Bone marrow (tissue), 2 donors: Measurements from ENCODE around the gene LAS1L.
"Not testable (repeated sequence)": the region's sequence is repeated elsewhere in the genome, so short reads cannot be mapped to it uniquely, and the experiment has no call there.

Source experiments
- DNase-seq, 2 donors: peaks; one replicate each; lab custom pipeline; 2025; lab: John Stamatoyannopoulos, UW

LAS1L gene

DNA sequence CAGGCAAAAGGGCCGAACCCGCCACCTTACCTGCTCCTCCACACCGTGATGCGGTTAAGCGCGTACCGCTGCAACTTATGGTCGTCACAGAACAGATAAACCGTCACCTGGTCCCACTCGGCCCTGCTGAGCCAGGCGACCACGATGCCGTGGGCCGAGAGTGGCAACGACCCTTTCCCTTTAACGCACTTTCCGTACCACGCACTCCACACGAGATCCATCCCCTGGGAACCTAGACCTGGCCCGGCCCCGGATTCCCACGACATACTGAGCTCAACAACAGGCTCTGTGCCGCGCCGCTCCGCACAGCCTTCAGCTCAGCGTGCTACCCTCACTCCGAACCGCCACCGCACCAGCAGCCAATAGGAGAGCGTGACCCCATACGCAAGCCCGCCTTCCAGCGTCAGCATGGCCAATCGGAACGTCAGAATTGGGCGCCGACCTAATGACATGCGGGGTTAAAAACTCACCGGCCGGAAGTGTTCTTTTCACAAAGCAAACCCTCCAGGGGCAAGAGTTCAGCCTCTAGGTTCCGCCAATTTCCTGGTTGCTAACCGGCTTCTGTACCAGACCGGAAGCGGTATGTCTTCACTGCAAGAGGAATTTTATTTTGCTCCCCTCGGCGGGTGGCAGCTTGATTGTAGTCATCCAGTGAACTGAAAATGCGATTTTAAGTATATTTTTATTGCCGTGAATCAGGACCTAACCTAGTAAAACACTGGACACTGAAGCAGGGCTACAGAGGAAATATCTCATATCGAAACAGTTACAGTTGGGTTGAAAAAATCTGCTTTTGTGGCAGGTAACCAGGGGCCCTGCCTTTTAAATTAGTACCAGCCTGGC, at the start of gene LAS1L:
TSS of gene LAS1L (minus strand) at position 338 of the 843 bp plus-strand sequence. CDS start at position 266, 72 bp downstream.
- DNase-seq, result peak; percentile 41 to 84

DNA sequence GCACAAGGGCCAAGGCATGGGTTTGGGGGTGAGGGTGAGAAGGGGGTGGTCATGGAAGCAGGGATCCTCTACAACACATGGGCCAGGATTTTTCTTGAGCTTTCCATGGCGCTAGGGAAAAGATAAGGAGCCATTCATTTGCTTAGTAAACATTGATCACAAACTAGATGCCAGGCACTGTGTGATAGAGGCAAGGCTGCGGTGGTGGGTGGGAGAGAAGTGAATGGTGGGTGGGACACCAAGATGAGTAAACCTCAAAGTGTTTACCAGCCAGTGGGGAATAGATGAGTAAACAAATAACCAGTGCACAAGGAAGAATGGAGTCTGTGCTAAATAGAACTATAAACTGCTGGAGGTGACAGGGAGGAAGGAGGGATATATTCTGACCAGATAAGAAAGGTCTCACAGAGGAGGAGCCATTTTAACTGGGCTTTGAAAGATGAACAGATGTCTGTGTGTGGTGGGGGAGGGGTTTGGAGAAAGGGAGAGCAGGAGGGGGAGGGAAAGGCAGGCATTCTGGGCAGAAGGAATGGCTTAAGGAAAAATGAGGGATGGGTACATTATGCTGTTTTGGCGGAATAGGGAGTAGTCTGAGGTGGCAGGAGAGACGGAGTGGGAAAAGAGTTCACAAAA, 48.0 kb upstream of the LAS1L start:
- no peak for DNase-seq

DNA sequence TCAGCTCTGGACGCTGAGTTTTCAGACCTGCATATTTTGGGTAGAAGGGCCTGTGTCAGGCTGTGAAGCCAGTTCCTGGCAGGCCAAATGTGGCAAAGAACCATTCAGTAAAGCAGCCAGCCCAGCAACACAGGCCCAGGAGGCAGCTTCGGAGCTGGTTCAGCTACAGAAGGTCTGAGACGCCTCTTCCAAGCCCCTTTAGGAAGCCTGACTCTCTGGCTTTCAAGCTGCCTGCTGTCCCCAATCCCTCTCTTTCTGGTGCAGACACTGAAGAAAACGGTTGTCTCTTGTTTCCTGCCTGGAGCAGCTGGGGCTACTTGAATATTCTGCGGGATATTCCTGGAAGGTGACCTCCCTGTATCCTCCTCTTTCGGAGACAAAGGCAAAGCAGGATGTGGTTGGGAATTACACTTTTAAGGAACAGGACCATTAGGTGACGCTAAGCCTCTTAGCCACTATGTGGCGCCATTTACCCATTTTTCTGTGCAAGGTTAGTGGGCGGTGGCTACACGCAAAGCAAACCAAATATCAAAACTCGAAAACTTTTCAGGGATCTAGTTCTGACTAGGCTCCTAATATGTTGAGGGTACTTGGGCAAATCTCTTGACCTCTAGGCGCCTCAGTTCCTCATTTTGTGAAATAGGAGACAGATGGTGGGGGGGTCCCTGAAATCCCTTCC, 47.2 kb upstream of the LAS1L start:
- peak; percentile 1 to 22 for DNase-seq

- no peak for DNase-seq
Observed at GRCh38 chrX:65578346-65578745, 43.8 kb upstream of the LAS1L start.

GRCh38 chrX:65576160-65576559, 41.6 kb upstream of the LAS1L start:
- no peak for DNase-seq

GRCh38 chrX:65575022-65575421, 40.4 kb upstream of the LAS1L start:
- no peak for DNase-seq

GRCh38 chrX:65574356-65574755, 39.8 kb upstream of the LAS1L start:
- DNase-seq, result no peak

GRCh38 chrX:65572971-65573370, 38.4 kb upstream of the LAS1L start:
- DNase-seq, result no peak

DNA sequence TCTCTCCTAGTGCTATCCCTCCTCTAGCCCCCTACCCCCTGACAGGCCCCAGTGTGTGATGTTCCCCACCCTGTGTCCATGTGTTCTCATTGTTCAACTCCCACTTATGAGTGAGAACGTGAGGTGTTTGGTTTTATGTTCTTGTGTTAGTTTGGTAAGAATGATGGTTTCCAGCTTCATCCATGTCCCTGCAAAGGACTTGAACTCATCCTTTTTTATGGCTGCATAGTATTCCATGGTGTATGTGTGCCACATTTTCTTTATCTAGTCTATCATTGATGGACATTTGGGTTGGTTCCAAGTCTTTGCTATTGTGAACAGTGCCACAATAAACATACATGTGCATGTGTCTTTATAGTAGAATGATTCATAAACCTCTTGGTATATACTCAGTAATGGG, 28.3 kb upstream of the LAS1L start:
- not testable (repeated sequence) for DNase-seq

DNA sequence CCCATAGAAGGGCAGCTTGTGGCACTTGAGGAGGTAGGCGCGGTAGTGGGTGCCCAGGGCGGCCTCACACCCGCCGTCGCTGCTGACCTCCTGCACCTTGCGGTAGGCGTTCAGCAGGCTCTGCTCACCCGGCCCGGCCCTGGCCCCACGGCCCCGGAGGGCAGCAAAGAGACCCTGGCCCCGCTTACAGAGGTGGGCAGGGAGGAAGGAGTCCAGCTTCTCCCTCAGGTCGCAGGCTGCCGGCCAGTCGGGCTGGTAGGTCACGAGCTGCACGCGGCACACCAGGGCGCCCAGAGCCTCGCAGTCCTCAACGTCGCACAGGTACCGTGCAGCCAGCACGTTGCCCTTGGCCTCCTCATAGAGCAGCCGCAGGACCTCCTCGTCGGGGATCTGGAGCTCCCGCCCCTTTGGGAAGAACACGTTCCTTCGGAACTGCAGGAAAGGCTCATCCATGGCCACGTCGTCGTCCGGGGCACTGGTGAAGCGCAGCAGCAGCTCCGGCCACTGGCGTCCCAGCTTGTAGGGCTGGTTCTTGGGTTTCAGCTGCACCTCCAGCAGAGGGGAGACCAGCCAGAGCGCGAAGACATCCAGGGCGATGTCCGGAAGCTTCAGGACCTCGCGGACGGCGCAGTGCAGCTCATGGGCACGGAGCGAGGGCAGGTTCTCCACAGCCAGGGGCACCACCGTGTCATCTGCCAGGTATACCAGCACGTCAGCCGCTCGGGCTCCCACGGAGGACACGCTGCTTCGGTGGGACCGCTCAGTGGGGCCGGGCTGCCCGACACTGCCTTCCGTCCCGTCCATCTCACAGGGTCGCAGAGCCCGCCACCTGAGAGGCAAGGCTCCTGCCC, 17.1 kb upstream of the LAS1L start:
- no peak for DNase-seq

DNA sequence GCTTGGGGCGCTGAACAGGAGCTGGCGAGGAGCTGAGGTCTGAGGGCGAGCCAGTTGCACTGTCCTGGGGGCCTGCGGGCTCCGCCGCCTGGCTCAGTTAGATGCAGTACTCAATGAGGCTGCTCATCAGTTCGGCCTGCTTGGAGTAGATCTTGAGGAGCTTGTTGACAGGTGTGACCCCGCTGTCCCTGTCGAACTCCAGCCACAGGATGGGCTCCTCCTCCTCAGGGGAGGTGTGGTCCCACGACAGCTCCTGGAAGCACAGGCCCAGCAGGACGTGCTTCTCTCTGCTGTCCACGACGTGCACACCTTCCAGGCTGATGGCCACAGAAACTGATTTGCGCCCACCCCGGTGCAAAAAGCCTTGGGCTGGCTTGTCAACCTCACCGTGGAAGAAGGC, 16.5 kb upstream of the LAS1L start:
- DNase-seq, result no peak

DNA sequence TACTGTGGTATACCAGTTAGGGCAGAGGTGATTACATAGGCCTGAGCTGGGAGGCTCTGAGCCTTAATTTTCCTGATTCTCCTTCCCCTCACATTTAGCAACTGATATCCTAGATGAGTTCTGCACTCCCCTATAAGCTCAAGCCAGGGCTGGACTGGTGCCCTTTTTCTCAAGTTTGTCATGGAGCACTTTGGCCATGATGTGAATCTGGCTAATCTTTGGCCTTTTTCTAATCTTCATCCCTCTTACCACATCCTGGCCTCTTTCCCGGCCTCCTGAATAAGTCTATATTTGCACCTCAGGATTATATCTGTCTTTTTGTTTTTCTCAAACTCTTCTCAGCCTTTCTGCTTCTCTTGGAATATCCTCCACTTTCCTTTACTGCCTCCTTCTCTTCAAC, 10.9 kb upstream of the LAS1L start:
- DNase-seq, result no peak

GRCh38 chrX:65537229-65537628, 2.6 kb upstream of the LAS1L start:
- DNase-seq, result no peak

- DNase-seq, result no peak
Observed at GRCh38 chrX:65536291-65536690, 1.7 kb upstream of the LAS1L start.

DNA sequence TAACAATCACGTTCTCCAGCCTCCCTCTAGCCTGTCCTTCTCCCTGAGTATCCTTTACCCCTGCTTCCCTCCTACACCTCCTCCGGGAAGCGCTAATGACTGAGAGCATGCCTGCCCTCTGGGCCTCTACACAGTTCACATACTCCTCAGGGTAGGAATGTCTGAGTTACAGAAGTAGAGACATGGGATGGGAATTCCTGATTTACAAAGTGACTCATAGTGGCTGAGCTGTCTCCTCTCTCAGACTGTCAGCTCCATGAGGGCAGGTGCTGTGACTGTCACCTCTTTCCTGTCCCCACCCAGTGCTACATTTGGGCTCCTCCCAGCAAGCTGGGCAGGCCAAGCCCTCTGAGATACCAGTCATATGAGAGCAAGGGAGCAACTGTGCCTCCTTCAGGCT, 2.6 kb downstream of the LAS1L start:
- no peak for DNase-seq

DNA sequence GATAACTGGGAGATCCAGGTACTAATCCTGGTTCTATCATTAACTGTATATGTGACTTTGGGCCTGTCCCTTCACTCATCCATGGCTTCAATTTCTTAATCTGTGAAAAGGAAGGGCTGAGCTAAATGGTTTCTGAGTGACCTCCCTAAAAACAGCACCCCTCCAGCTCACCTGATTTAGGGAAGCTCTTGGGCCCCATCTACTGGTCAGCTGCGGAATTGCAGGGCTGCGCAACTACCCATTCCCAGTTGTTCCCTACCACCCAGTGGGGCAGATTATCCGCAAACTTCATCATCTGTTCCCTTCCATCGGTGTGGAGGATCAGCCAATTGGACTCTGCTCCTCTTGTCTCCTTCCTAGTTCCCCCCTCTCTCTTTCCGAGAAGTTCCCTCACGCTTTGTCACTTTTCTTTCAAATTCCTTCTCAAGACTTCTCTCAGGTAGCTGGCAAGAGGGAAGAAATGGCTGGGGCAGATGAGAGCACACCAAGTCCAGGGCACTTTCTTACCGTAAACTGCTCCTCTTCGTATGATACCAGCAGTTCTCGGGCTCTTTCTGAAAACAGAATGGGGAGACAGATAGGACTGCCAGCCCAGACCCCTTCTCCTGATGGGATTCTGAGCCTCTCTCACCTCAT, 5.8 kb downstream of the LAS1L start:
- peak in 1 of 2 donors; percentile 0 for DNase-seq

DNA sequence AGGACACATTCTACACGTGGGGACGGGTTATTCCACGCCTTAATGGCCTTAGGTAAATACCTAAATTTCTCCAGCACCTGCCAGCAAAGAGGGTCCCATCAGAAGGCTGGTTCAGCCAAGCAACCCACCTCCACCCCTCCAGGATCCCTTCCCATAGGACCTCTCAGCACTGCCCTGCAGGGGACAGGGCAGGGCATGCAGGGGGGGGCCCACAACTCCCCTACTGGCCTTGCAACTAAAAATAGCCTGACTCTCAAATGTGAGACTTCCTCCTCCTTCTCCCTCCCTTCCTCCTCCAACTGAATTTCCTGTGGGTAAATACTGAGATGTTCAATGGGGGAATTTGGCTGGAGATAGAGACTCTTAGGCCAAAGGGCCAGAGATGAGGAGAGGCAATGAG, 6.3 kb downstream of the LAS1L start:
- no peak for DNase-seq

DNA sequence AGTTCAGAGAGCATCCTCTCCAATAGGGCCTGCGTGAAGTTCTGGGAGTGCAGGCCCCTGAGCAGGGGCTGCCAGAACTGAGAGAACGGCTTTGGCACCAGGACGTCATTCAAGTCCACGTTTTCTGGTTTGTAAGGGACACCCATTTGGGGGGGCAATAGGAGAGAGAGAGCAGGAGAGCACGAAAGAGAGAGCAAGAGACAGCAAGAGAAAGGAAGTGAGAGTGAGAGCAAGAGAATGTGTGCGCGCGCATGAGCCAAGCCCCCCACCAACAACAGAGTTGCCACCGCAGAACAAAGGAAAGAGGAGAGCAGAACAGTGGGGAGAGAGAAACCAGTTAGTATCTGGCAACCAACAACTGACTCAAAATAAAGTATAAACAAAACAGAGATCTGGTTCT, 10.4 kb downstream of the LAS1L start:
- no peak for DNase-seq

DNA sequence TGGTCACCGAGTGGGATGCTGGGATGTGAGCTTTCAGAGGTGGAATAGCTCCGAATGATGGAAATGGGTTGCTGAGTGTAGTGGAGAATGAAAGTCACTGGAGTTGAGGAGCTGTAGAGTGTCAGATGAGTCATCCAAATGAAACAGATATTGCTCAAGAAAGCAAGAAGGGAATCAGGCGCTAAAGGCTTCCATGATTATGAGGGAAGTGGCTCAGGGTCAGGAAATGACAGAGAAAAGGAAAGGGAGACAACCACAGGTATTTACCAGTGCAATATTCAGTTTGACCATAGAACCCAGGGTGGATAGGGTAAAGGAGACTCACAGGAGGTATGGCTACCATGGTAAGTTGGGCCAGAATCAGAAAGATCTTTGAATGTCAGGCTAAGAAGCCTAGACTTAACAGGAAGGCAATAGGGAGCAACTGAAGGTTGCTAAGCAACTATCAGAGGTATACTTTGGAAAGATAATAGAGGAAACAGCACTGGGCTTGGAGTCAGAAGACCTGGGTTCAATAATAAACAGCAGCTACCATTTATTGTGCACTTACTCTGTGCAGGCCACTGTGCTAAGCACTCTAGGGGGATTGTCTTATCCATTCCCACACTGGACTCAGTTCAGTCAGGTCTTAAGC, 11.7 kb downstream of the LAS1L start:
- no peak for DNase-seq

GRCh38 chrX:65519530-65519929, 15.1 kb downstream of the LAS1L start:
- not testable (repeated sequence) for DNase-seq

GRCh38 chrX:65518980-65519379, 15.6 kb downstream of the LAS1L start:
- not testable (repeated sequence) for DNase-seq
